Stimulated activated CD8-positive, alpha-beta memory T cell treated with anti-CD3 and anti-CD28 coated beads, Interleukin-15, amount 100 ng/mL, for 48 hours (primary cell): ENCODE data around the gene CDH8.
"Not testable (repeated sequence)": the region's sequence is repeated elsewhere in the genome, so short reads cannot be mapped to it uniquely, and the experiment has no call there.

ENCODE experiments used
- DNase-seq, 2 donors: peaks; one replicate each; pipeline ENCODE4 v3.0.0-alpha.2; 2020; ENCODE audit warnings: low read depth in 2 of 2

Gene CDH8

GRCh38 chr16:61791464-61791863, 244.8 kb downstream of the CDH8 start:
- DNase-seq: no peak

DNA sequence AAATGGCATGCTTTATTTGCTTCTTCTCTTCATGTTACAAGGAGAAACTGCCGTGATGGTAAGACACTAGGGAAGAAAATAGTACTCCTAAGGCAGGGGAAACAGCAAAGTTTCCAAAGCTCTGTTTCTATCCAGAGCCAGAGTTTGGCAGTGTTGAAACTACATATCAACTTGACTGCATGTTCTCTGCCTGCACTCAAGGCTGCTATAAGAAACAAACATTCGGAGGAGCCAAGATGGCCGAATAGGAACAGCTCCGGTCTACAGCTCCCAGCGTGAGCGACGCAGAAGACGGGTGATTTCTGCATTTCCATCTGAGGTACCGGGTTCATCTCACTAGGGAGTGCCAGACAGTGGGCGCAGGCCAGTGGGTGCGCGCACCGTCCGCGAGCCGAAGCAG, 254.4 kb downstream of the CDH8 start:
- not testable (repeated sequence) for DNase-seq

GRCh38 chr16:61780161-61780560, 256.1 kb downstream of the CDH8 start:
- no peak for DNase-seq

- DNase-seq: no peak
These were observed 265.9 kb downstream of the CDH8 start for GRCh38 chr16:61770301-61770700.

DNA sequence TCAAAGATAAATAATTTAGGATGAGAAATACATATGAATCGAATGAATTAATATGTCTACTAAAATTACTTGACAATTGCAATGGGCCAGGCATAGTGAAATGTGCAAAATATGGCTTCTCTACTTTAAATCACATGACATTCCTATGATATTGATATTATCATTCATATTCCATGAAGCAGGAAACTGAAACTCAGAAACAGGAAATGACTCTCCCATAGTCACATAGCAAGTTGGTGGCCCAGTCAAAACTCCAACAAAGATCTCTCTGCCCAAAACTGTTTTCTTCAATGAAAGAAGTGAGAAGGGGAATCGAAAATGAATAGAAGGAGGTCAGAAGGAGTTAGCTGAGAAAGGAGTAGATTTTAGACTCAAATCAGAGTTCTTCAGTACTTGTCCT, 272.2 kb downstream of the CDH8 start:
- DNase-seq: no peak

DNA sequence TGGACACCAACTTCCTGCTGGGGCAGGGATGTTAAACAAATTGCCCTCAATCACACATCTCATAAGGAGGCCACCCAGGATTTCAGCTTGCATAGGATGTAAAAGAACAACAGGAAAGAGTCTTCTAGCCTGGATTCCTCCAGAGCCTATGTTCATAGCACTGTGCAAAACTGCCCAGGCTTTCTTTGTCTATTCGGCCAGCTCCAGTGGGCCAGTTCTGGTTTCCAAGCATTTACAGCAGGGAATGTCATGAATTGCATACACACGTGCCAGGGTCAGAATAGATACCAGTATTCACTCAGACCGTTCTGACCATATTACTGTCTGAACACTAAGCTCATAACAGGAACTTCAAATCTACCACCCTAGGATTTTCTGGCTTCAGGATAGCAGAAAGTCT, 273.2 kb downstream of the CDH8 start:
- no peak for DNase-seq

DNA sequence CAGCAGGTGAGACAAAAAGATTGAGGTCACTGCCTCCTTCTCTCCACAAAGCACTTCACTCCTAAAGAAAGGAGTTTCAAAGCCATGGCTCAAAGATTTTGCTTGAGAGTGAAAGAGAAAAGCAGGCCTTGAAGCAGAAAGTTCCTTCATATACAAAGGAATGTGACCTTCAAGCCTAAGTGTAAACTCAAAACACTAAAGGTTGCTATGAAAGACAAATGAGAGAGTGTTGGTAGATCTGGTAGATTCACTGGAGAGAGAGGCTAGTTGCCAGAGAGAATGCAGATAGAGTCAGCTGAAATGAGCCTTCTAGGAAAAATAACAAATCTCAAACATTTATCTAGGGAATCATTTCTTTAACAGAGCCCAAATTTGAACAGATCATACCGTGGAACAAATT, 305.2 kb downstream of the CDH8 start:
- no peak for DNase-seq

- DNase-seq: no peak
These were observed 309.5 kb downstream of the CDH8 start for GRCh38 chr16:61726701-61727100.

- no peak for DNase-seq
These were observed 310.1 kb downstream of the CDH8 start for GRCh38 chr16:61726125-61726524.

DNA sequence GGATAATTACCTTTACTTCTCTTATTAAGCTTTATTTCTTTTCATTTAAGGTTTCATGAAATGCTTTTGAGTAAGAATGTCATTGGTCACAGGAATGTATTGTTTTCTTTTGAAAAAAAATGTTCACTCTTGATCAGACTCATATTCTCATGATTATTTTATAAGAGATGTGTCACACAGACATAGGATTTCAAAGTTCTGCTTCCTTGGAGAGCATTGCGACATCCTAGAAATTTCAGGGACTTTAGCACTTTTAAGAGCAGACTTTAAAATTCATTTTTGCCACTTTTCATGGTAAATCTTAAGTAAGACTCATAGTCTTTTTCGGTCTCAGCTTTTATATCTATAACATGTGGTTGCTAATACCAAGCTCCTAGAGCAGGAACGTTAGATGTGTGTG, 314.7 kb downstream of the CDH8 start:
- DNase-seq: no peak

DNA sequence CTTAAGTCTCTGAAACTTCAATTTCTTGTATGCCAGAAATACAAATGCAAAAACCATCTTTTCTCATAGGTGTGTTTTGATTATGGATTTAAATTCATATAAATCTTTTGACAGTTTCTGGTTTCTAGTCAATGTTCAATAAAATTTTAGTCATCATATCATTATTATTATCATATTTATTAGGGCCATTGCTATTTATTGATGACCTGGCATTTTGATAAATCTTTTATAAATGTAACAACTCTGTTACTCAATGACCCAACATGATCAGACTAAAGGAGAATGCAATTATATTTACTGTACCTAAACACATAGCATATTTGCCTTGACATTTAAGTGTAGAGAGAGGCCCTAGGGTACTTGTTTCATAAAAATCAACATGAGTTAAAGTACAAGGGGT, 320.8 kb downstream of the CDH8 start:
- no peak for DNase-seq

GRCh38 chr16:61713787-61714186, 322.5 kb downstream of the CDH8 start:
- DNase-seq: no peak

DNA sequence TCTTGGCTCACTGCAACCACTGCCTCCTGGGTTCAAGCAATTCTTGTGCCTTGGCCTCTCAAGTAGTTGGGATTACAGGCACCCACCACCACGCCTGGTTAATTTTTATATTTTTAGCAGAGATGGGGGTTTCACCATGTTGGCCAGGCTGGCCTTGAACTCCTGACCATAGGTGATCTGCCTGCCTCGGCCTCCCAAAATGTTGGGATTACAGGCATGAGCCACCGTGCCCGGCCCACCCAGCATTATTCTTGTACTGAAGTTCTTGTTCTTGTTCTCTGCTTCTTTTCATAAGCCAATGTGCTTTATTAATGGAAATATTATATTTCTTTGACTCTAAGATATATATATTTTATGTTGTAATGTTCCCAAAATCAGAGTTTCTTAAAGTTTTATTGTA, 336.6 kb downstream of the CDH8 start:
- not testable (repeated sequence) for DNase-seq

GRCh38 chr16:61684541-61684940, 351.7 kb downstream of the CDH8 start:
- DNase-seq: no peak

GRCh38 chr16:61681673-61682072, 354.6 kb downstream of the CDH8 start:
- DNase-seq: no peak

DNA sequence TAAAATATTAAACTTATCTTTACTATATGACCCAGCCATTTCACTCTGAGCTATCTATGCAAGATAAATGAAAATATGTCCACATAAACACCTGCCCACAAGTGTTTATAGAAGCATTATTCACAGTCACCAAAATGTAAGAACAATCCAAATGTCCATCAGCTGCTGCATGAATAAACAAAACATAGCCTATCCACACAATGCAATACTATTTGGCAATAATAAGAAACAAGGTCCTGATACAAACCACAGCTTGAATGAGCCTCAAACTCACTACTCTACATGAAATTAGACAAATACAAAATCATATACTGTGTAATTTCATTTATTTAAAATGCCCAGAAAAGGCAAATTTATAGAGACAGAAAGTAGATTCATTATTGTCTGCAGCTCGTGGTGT, 355.1 kb downstream of the CDH8 start:
- no peak for DNase-seq

DNA sequence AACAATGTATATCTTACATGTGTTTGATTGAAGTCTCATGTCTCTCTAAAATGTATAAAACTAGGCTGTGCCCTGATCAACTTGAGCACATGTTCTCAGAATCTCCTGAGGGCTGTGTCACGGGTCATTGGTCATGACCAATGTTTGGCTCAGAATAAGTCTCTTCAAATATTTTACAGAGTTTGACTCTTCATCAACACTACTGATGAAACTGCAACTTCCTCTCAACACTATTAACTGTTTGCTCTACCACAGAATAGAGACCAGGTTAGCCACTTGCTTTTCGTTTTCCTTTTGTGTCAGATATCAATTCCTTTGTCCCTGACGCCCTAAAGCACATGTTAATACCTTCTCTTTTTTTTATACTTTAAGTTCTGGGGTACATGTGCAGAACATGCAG, 358.1 kb downstream of the CDH8 start:
- DNase-seq: no peak

GRCh38 chr16:61677776-61678175, 358.5 kb downstream of the CDH8 start:
- no peak for DNase-seq

DNA sequence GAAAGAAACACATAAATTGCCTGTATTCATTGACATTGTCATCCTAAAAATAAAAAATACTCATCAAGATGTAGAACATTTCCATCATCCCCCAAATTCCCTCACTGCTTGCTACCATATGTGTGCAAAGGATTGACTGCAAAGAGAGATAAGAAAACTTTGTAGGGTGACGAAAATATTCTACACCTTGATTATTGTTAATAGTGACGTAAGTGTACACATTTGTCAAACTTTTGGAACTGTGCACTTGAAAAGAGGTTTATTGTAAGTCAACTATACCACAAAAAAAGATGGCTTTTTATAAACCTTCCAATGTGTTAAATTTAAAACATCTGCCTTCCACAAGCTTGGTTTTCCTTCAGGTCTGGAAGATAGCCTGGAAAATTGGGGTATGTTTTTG, 359.5 kb downstream of the CDH8 start:
- no peak for DNase-seq

DNA sequence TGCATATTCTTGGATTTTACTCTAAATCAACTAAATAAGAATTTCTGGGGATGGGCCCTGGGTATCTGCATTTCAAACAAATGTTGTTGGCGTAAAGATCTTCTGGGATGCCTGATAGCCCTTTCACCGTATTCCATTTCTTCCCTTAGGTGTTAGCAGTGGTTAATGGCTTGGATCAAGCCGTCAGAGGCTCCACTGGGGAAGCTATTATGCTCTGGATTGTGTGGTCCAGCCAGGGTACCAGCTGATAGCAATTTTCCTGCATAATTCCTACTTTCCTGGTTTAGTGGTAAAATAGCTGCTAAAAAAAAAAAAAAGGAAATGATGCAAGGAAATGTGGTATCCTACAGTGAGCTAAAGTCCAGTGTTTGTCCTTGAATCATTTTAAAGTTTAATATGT, 365.1 kb downstream of the CDH8 start:
- no peak for DNase-seq

DNA sequence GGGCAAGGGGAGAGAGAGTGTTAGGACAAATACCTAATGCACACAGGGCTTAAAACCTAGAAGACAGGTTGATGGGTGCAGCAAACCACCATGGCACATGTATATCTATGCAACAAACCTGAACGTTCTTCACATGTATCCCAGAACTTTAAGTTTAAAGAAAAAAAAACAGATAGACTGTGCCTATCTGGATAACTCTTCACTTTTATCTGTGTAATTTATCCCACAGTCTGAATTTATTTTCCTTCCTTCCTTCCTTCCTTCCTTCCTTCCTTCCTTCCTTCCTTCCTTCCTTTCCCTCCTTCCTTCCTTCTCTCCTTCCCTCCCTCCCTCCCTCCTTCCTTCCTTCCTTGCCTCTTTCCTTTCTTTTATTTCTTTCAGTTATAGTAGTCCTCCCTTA, 370.7 kb downstream of the CDH8 start:
- DNase-seq: no peak

DNA sequence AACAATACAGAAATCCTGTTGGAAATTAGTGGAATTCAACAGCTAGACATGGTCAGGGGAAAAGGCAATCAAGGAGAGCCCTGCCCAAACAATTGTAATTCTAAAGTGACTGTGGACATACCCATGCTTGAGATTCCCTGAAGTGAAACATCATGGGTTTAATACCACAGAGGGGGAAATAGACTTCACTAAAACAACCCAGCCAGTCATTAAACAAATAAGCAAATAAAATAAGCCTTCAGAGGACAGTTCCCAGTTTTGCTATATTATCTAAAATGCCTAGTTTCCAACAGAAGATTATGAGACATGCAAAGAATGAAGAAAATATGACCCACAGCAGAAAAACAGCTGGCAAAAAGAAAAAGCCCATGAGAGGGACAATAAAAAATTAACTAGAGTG, 376.3 kb downstream of the CDH8 start:
- DNase-seq: no peak

DNA sequence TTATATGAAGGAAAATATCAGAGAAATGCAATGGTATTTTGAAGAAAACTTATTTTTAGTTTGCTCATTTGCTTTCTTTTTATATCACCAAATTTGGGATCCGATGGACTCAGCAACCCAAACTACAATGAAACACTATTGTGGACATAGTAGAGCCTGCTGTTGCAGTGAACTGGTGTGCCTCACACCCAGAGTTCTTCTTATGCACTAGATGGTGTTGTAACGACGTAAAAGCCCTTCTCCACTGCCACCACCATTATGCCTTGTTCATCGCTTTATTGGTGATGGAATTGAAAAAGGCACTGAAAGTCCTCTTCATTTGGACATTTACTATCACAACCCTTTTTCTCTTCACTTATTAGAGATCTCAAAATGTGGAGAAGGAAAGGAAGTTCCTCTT, 381.3 kb downstream of the CDH8 start:
- no peak for DNase-seq

- no peak for DNase-seq
These were observed 382.7 kb downstream of the CDH8 start for GRCh38 chr16:61653544-61653943.

DNA sequence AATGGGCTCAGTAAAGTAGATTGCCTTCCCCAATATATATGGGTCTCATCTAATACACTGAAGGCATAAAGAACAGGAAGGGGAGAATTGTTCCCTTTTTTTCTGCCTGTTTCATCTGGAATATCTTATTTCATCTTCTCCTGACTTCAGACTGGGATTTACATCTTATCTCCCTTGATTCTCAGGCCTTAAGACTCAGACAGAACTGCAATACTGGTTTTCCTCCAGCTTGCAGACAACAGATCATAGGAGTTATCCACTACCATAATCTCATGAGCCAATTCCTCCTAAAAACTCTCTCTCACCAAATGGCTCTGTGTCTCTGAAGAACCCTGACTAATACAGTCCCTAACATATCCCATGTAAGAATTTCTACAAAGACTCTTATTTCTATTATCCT, 390.7 kb downstream of the CDH8 start:
- no peak for DNase-seq
